GF-D8 (cell line): ENCODE measurements around the gene VSTM5.
A peak's percentile ranks its signal among the peaks of the same experiment; 100 is the strongest.
"Not testable (repeated sequence)": the region's sequence is repeated elsewhere in the genome, so short reads cannot be mapped to it uniquely, and the experiment has no call there.

Experiments
- DNase-seq: peaks from one replicate; lab custom pipeline; 2025; lab: John Stamatoyannopoulos, UW

VSTM5 gene

DNA sequence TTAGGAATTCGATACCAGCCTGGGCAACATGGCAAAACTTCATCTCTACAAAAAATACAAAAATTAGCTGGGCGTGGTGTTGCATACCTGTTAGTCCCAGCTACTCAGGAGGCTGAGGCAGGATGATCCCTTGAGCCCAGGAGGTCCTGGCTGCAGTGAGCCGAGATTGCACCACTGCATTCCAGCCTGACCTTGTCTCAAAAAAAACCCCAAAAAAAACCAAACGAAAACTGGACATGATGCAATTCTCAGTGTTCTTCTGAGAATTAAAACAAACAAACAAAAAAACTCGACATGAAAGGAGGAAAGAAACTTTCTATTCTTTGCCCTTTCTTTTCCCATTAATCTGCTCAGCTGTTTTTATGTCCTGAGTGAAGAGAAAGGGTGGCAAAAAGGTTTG lies 58.9 kb downstream of the VSTM5 start:
- DNase-seq, result no peak

- DNase-seq, result peak; percentile 3
Measured at GRCh38 chr11:93784935-93785360, 65.5 kb downstream of the VSTM5 start.

DNA sequence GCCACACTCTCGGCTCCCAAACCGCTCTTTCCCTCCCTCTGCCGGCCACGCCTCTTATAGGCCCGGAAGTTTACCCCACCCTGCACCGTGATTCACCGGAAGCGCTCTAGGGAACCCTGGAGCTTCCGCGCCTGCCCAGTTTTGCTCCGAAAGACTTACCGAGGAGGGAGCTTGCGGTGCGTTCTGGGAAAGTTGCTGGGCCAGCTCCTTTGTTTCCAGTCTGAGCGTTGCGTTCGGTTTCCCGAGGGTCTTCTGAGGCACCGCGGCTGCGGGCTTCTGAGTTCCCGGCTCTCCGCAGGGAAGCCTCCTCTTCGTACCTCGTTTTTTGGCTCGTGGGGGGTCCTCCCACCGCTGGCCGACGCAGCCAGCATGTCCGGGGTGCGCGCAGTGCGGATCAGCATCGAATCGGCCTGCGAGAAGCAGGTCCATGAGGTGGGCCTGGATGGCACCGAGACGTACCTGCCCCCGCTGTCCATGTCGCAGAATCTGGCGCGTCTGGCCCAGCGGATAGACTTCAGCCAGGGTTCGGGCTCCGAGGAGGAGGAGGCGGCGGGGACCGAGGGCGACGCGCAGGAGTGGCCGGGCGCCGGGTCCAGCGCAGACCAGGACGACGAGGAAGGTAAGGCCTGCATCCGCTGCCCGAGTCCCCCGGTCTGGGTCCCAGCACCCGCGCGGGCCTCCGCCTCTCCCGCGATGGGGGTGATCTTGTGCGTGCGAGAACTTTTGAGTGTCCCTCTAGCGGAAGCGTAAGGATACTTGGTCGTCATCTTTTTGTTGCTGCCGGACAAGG lies 66.1 kb downstream of the VSTM5 start, which contains the start of gene MED17:
Gene MED17 (plus strand): TSS at position 138 of the 790 bp plus-strand sequence. CDS start 232 bp downstream, at position 370.
- DNase-seq, result peak; percentile 61

DNA sequence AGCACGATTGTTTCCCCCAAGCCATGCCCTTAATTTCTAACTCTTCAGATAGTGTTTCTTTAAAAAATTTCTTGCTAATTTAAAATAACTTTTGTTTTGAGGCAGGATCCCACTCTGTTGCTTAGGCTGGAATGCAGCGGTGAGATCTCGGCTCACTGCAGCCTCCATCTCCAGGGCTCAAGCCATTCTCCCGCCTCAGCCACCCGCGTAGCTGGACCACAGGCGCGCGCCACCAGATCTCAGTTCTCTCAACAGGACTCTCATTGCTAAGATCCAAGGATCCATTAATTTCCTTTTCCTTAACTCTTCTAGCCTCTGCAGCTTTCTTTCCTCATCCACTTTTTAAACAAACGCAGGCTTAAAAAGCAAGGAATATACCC lies 66.7 kb downstream of the VSTM5 start:
- DNase-seq, result no peak

- no peak for DNase-seq
Measured at GRCh38 chr11:93783362-93783761, 67.1 kb downstream of the VSTM5 start.

GRCh38 chr11:93775289-93775688 lies 75.1 kb downstream of the VSTM5 start:
- DNase-seq, result no peak

- DNase-seq, result not testable (repeated sequence)
Measured at GRCh38 chr11:93774560-93774959, 75.9 kb downstream of the VSTM5 start.

DNA sequence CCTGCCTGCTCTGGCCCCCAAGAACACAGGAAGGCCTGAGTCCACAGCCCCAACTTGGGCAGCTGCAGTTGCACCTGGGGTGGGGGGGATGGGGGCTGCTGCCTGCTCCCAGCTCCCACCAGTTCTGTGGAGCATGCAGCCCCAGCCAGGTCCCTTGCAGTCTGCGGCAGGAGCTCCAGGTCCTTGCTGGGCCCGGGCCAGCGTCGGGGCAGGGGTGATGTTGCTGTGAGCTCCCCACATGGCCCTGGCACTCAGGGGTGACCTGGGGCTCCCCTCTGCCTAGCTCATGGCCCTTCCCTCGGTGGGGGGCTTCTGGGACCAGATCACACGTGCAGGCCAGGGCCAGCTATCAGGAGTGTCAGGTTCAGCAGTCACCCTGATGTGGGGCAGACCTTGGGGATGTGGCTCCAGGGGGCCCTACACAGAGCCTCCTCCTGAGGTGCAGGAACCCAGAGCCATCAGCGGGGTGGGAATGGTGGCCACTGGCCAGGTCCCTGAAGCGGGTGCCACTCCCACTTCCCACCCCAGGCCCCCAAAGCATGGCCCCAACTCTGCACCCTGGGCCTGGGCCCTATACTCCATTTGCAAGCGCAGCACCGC lies 76.7 kb downstream of the VSTM5 start:
- DNase-seq, result no peak

- DNase-seq, result no peak
Measured at GRCh38 chr11:93773045-93773477, 77.4 kb downstream of the VSTM5 start.

GRCh38 chr11:93772123-93772522 lies 78.3 kb downstream of the VSTM5 start:
- DNase-seq, result no peak

- no peak for DNase-seq
Measured at GRCh38 chr11:93770160-93770559, 80.3 kb downstream of the VSTM5 start.
